Measurements from ENCODE around the gene CACNA1G. TPM values are rescaled to one million over a fixed set of nuclear protein-coding genes. Genes with fewer than 3 reads are reported as not detected.

Gene CACNA1G
- total RNA-seq, 1 experiment from 2014 or later = not detected

DNA sequence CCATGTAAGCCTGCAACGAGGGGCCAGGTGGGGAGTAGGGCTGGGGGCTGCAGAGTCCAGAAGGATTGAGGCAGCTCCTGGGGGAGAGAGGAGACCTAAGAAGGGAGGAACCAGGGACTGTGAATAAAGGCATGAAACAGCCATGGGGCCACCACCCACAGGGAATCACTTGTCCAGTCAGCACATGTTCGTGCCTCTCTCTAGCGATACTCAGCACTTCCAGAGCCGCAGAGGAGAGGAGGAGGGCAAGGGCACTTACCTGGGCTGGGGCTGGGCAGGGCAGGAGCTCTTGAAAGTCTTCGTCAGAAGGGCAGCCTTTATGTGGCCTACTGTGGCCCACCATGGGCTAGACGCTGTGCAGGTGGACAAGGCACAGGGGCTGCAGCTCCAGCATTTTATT lies 24.2 kb downstream of the CACNA1G start:
- no peak overlapping the region for H3K4me3 Mint-ChIP-seq (ENCODE audit: unreplicated experiment)
- peaks cover 45% of the 10 kb centered on the region for H3K27me3 Mint-ChIP-seq (ENCODE audit: insufficient read depth, unreplicated experiment)
- H3K36me3 Mint-ChIP-seq (ENCODE audit: insufficient read depth, unreplicated experiment) = no peaks in the 10 kb centered on the region
- no peak overlapping the region for H3K27ac Mint-ChIP-seq (ENCODE audit: low read depth, unreplicated experiment)
- no peak for DNase-seq (ENCODE audit: unreplicated experiment)
- TF ChIP-seq, protein P1, sequence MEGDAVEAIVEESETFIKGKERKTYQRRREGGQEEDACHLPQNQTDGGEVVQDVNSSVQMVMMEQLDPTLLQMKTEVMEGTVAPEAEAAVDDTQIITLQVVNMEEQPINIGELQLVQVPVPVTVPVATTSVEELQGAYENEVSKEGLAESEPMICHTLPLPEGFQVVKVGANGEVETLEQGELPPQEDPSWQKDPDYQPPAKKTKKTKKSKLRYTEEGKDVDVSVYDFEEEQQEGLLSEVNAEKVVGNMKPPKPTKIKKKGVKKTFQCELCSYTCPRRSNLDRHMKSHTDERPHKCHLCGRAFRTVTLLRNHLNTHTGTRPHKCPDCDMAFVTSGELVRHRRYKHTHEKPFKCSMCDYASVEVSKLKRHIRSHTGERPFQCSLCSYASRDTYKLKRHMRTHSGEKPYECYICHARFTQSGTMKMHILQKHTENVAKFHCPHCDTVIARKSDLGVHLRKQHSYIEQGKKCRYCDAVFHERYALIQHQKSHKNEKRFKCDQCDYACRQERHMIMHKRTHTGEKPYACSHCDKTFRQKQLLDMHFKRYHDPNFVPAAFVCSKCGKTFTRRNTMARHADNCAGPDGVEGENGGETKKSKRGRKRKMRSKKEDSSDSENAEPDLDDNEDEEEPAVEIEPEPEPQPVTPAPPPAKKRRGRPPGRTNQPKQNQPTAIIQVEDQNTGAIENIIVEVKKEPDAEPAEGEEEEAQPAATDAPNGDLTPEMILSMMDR (IDR thresholded peaks at IDR 0.05; ENCODE audit: unreplicated experiment) = no peak
- ChIA-PET POLR2A (interaction anchor here (0.8 kb wide), 1 partner anchor 10 kb away, joined by 3 read pairs; no protein-coding TSS in a partner anchor), CTCF (interaction anchor here (0.5 kb wide), 1 partner anchor 25 kb away, joined by 3 read pairs; no protein-coding TSS in a partner anchor)
- intact Hi-C loops (cut with micrococcal nuclease) = no loop called here
- no peaks in the 10 kb centered on the region for H3K9me3 Mint-ChIP-seq (ENCODE audit: unreplicated experiment)
- H3K4me1 Mint-ChIP-seq (ENCODE audit: insufficient read depth, unreplicated experiment) = peaks cover 14% of the 10 kb centered on the region
- no TSS peak for BruUV-seq (replicated peaks)

DNA sequence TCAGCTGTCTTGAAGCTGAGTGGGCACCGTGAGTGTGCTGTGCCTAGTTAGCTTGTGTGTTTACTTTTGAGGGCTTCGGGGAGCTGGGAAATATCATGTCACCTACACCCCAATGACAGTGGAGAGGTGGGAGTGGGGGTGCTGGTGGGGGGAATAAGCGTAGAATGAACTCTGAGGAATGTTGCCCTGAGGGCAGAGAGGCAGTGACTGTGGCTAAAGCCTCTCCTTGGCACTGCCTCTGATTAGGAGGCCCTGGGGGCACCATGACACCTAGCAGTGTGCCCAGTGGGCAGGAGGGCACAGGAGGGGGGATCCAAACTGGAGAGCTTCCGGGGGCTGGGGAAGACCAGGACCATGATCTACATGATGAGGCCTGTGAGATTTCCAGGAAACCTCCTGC lies 24.8 kb downstream of the CACNA1G start:
- H3K4me3 Mint-ChIP-seq (ENCODE audit: unreplicated experiment) = no peak overlapping the region
- H3K27me3 Mint-ChIP-seq (ENCODE audit: insufficient read depth, unreplicated experiment) = peaks cover 45% of the 10 kb centered on the region
- CTCF ChIA-PET = interaction anchor here (1.1 kb wide), 1 partner anchor 12 kb away, joined by 3 read pairs; no protein-coding TSS in a partner anchor
- TF ChIP-seq, protein P1 (IDR thresholded peaks at IDR 0.05; ENCODE audit: unreplicated experiment) = no peak
- BruUV-seq (replicated peaks) = no TSS peak
- POLR2A ChIA-PET = interaction anchor here (0.8 kb wide), 1 partner anchor 10 kb away, joined by 3 read pairs; no protein-coding TSS in a partner anchor
- no peaks in the 10 kb centered on the region for H3K36me3 Mint-ChIP-seq (ENCODE audit: insufficient read depth, unreplicated experiment)
- peaks cover 14% of the 10 kb centered on the region for H3K4me1 Mint-ChIP-seq (ENCODE audit: insufficient read depth, unreplicated experiment)
- H3K9me3 Mint-ChIP-seq (ENCODE audit: unreplicated experiment) = no peaks in the 10 kb centered on the region
- H3K27ac Mint-ChIP-seq (ENCODE audit: low read depth, unreplicated experiment) = no peak overlapping the region
- intact Hi-C loops (cut with micrococcal nuclease) = no loop called here
- DNase-seq (ENCODE audit: unreplicated experiment) = no peak

GRCh38 chr17:50585891-50586290 lies 25.4 kb downstream of the CACNA1G start:
- ChIA-PET CTCF (interaction anchor here (0.6 to 1.1 kb wide), 2 partner anchors 13 to 72 kb away, joined by 3 read pairs; no protein-coding TSS in a partner anchor), POLR2A (interaction anchor here (0.5 kb wide), 1 partner anchor 17 kb away, joined by 3 read pairs; no protein-coding TSS in a partner anchor)
- no TSS peak for BruUV-seq (replicated peaks)
- Mint-ChIP-seq H3K36me3 (ENCODE audit: insufficient read depth, unreplicated experiment) (no peaks in the 10 kb centered on the region), H3K4me3 (ENCODE audit: unreplicated experiment) (no peak overlapping the region), H3K4me1 (ENCODE audit: insufficient read depth, unreplicated experiment) (peaks cover 14% of the 10 kb centered on the region), H3K27ac (ENCODE audit: low read depth, unreplicated experiment) (no peak overlapping the region), H3K9me3 (ENCODE audit: unreplicated experiment) (no peaks in the 10 kb centered on the region), H3K27me3 (ENCODE audit: insufficient read depth, unreplicated experiment) (peaks cover 40% of the 10 kb centered on the region)
- DNase-seq (ENCODE audit: unreplicated experiment) = no peak
- intact Hi-C loops (cut with micrococcal nuclease) = no loop called here
- TF ChIP-seq, protein P1 (IDR thresholded peaks at IDR 0.05; ENCODE audit: unreplicated experiment) = no peak

- Mint-ChIP-seq H3K27ac (ENCODE audit: low read depth, unreplicated experiment) (no peak overlapping the region), H3K4me1 (ENCODE audit: insufficient read depth, unreplicated experiment) (peaks cover 14% of the 10 kb centered on the region), H3K27me3 (ENCODE audit: insufficient read depth, unreplicated experiment) (peaks cover 32% of the 10 kb centered on the region), H3K36me3 (ENCODE audit: insufficient read depth, unreplicated experiment) (no peaks in the 10 kb centered on the region), H3K4me3 (ENCODE audit: unreplicated experiment) (no peak overlapping the region), H3K9me3 (ENCODE audit: unreplicated experiment) (no peaks in the 10 kb centered on the region)
- POLR2A ChIA-PET = interaction anchor here (0.5 kb wide), 1 partner anchor 17 kb away, joined by 3 read pairs; no protein-coding TSS in a partner anchor
- TF ChIP-seq, protein P1 (IDR thresholded peaks at IDR 0.05; ENCODE audit: unreplicated experiment) = no peak
- no TSS peak for BruUV-seq (replicated peaks)
- CTCF ChIA-PET = interaction anchor here (0.6 kb wide), 1 partner anchor 71 kb away, joined by 3 read pairs; no protein-coding TSS in a partner anchor
- no peak for DNase-seq (ENCODE audit: unreplicated experiment)
- intact Hi-C loops (cut with micrococcal nuclease) = no loop called here
These were observed 26.1 kb downstream of the CACNA1G start for GRCh38 chr17:50586421-50587247.

Data from MCF 10A (cell line).